Neutrophil (primary cell): ENCODE results near the gene SMYD1.

Experiments used
- H3K27ac ChIP-seq: fragments of 200-600 bp; sonication (generic); 2 replicates; pipeline ENCODE4 v1.5.1; 2016; ENCODE audit warnings: mild to moderate bottlenecking, moderate library complexity
- H3K27me3 ChIP-seq: fragments of 200-600 bp; sonication (generic); 2 replicates; pipeline ENCODE4 v1.6.0; 2016; ENCODE audit warnings: mild to moderate bottlenecking
- H3K36me3 ChIP-seq: fragments of 200-600 bp; sonication (generic); 2 replicates; pipeline ENCODE4 v1.5.1; 2017
- H3K4me1 ChIP-seq, 2 experiments: fragments of 200-600 bp in 1 of 2; sonication (generic) in 1 of 2; 1 replicate in 1 of 2; 2 replicates in 1 of 2; pipeline versions ENCODE4 v1.5.1 to v1.6.1; 2013 to 2016; ENCODE audit warnings: low read depth in 1 of 2, low read length in 1 of 2, mild to moderate bottlenecking in 1 of 2, moderate library complexity in 1 of 2; ENCODE audit not compliant: control insufficient read depth in 1 of 2, insufficient read depth in 1 of 2
- H3K4me3 ChIP-seq, 2 experiments: fragments of 200-600 bp in 1 of 2; sonication (generic) in 1 of 2; 1 replicate in 1 of 2; 2 replicates in 1 of 2; pipeline ENCODE4 v1.5.1; 2013 to 2016; ENCODE audit warnings: low read depth in 1 of 2, low read length in 1 of 2, mild to moderate bottlenecking in 1 of 2, moderate library complexity in 1 of 2
- H3K9me3 ChIP-seq: fragments of 200-600 bp; sonication (generic); 2 replicates; pipeline ENCODE4 v1.5.1; 2016
- TF ChIP-seq, protein P1 (sequence below): fragments of 200-600 bp; sonication (generic); IDR thresholded peaks from 2 replicates; pipeline ENCODE4 v1.5.1; 2016; ENCODE audit warnings: antibody characterized with exemption

SMYD1 gene

DNA sequence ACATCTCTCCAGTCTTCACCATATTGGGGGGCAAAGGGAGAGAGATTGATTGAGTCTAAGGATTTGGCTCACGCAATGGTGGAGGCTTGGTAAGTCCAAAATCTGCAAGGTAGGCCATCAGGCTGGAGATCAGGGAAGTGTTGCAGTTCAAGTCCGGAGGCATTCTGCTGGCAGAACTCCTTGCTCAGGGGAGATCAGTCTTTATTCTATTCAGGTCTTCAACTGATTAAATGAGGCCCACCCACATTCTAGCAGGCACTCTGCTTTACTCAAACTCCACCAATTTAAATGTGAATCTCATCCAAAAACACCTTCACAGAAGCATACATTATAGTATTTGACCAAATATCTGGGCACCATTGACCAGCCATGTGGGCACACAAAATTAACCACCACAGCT is 21.4 kb downstream of the SMYD1 start:
- Histone ChIP-seq H3K4me3 (no peak overlapping the region), H3K27ac (no peak overlapping the region), H3K4me1 (peaks cover 10 to 12% of the 10 kb centered on the region in 2 experiments), H3K27me3 (no peaks in the 10 kb centered on the region), H3K9me3 (no peaks in the 10 kb centered on the region), H3K36me3 (no peaks in the 10 kb centered on the region)
- TF ChIP-seq, protein P1, sequence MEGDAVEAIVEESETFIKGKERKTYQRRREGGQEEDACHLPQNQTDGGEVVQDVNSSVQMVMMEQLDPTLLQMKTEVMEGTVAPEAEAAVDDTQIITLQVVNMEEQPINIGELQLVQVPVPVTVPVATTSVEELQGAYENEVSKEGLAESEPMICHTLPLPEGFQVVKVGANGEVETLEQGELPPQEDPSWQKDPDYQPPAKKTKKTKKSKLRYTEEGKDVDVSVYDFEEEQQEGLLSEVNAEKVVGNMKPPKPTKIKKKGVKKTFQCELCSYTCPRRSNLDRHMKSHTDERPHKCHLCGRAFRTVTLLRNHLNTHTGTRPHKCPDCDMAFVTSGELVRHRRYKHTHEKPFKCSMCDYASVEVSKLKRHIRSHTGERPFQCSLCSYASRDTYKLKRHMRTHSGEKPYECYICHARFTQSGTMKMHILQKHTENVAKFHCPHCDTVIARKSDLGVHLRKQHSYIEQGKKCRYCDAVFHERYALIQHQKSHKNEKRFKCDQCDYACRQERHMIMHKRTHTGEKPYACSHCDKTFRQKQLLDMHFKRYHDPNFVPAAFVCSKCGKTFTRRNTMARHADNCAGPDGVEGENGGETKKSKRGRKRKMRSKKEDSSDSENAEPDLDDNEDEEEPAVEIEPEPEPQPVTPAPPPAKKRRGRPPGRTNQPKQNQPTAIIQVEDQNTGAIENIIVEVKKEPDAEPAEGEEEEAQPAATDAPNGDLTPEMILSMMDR = no peak

DNA sequence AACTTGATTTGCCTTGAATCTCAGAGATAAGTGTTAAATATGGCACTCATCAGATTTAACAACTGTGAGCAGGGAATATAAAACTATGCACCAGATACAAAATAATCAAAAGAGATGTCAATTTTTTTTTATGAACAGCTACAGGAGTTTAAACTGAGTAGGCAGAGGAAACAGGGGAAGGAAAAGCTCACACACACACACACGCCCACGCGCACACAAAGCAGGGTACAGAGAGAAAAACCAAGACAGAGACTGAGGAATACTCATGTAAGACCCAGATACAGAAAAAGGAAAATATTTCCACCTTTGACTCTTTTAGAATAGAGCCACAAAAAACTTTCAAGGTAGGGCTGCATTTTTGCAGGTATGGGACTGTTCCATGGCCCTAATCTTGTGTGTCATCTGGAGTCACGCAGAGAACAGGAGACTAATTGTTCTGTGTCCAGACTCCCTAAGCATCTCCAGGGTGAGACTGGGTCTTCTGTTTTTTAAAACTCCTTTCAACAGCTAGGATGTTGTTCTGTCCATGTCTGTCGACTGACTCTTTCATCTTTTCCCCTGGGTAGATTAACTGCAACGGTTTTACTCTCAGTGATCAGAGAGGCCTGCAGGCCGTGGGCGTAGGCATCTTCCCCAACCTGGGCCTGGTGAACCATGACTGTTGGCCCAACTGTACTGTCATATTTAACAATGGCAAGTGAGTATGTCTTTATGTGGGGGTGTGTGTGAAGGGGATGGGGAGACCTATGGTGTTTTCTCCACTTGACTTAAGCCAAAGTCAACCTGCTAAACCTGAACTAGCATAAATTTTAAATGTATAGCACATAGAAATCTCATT is 23.0 kb downstream of the SMYD1 start:
- no peaks in the 10 kb centered on the region for H3K36me3 ChIP-seq
- H3K4me1 ChIP-seq = peaks cover 10 to 12% of the 10 kb centered on the region in 2 experiments
- H3K4me3 ChIP-seq = no peak overlapping the region
- TF ChIP-seq, protein P1 = no peak
- H3K9me3 ChIP-seq = no peaks in the 10 kb centered on the region
- no peaks in the 10 kb centered on the region for H3K27me3 ChIP-seq
- H3K27ac ChIP-seq = no peak overlapping the region

DNA sequence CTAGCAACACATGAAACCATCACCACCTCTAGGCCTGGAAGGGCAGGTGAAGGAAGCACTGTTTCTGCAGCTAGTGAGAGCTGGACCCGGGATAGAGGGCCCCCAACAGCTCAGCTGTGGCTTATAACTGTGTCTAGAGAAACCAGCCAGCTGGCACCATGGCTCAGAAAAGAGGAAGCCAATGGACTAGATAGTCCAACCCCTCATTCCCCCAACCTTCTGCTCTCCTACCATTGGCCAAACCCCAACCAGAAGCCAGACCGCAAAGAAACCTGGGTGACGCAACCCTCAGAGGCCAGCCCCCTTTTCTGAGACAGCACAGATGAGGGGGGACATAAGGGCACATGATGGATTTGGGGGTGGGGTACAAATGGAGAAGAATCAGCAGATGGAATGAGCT is 24.3 kb downstream of the SMYD1 start:
- no peak overlapping the region for H3K27ac ChIP-seq
- no peak overlapping the region for H3K4me3 ChIP-seq
- peaks cover 10 to 12% of the 10 kb centered on the region in 2 experiments for H3K4me1 ChIP-seq
- H3K9me3 ChIP-seq = no peaks in the 10 kb centered on the region
- TF ChIP-seq, protein P1 = no peak
- no peaks in the 10 kb centered on the region for H3K36me3 ChIP-seq
- H3K27me3 ChIP-seq = no peaks in the 10 kb centered on the region

DNA sequence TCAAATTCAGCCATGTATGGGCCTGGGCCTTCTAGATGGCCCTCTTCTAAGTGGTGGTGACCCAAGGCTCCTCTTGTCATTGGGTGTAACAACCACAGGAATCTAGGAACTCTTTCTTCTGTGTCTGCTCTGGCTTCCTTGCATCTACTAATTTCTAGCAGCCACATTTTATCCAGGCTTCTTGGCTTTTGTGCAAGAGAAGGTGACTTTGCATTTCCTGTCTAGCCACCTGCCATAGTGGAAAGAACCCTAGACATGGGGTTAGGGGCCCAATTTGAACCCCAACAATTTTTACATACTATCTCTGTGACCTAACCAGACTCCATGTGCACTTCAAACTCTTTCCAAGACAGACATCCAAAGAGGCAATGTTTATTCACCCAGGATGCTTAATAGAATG is 25.1 kb downstream of the SMYD1 start:
- peaks cover 10 to 12% of the 10 kb centered on the region in 2 experiments for H3K4me1 ChIP-seq
- no peak overlapping the region for H3K4me3 ChIP-seq
- H3K36me3 ChIP-seq = no peaks in the 10 kb centered on the region
- TF ChIP-seq, protein P1 = no peak
- H3K27me3 ChIP-seq = no peaks in the 10 kb centered on the region
- H3K9me3 ChIP-seq = no peaks in the 10 kb centered on the region
- H3K27ac ChIP-seq = no peak overlapping the region

DNA sequence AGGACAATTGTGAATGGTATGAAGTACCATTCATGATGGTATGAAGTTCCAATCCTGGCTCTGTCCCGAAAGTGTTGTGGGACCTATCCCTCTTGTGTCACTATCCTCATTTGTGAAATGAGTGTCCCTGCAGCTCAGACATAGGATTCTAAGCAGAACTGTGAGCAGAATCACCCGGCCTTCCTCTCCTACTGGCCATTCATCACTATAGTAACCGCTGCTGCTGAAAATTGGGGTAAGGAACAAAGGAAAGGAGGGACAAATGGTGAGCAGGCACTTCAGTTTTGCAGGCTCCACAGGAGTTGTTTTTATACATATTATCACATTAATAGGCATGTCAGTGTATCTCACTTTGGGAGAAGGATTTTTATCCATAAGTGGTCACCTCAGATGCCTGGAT is 27.4 kb downstream of the SMYD1 start:
- no peak overlapping the region for H3K27ac ChIP-seq
- no peaks in the 10 kb centered on the region for H3K27me3 ChIP-seq
- H3K4me3 ChIP-seq = no peak overlapping the region
- no peaks in the 10 kb centered on the region for H3K36me3 ChIP-seq
- H3K9me3 ChIP-seq = no peaks in the 10 kb centered on the region
- TF ChIP-seq, protein P1 = no peak
- H3K4me1 ChIP-seq = peaks cover 10 to 12% of the 10 kb centered on the region in 2 experiments
